A673 (cell line): ENCODE measurements around the gene MAMDC4.

Experiments used
- CTCF ChIP-seq: fragments of 300-800, 200-600 bp; sonication (generic); conservative IDR thresholded peaks from 2 replicates; pipeline ENCODE4 v1.5.1; 2017; ENCODE audit warnings: low read depth, mild to moderate bottlenecking, antibody characterized with exemption, low read length, moderate library complexity, mixed read lengths
- EZH2 ChIP-seq: fragments of 200-600 bp; sonication (generic); IDR thresholded peaks from 2 replicates; pipeline ENCODE4 v1.6.1; 2017; ENCODE audit warnings: borderline replicate concordance, low read depth, mild to moderate bottlenecking, mixed read lengths, antibody characterized with exemption, low read length; ENCODE audit not compliant: poor library complexity, severe bottlenecking

- TF ChIP-seq CTCF (no peak), EZH2 (no peak)
Measured at GRCh38 chr9:136865768-136866103, 13.6 kb downstream of the MAMDC4 start.
